Right lobe of liver (tissue), 4 donors: ENCODE results near the gene TCN1.

Source experiments
- CTCF ChIP-seq, 4 donors: fragments of 200-600 bp in 3 of 4; fragments of 450-650 bp in 1 of 4; IDR thresholded peaks; one replicate each; pipeline versions ENCODE4 v1.5.1 to v1.8.0; 2016 to 2022; ENCODE audit warnings: antibody characterized with exemption in 4 of 4, mild to moderate bottlenecking in 2 of 4
- POLR2A ChIP-seq: fragments of 450-650 bp; IDR thresholded peaks from one replicate; pipeline ENCODE4 v1.6.1; 2017; ENCODE audit warnings: antibody characterized with exemption, mild to moderate bottlenecking
- donor health status: DM: no; HTN: no; CAD: no.
- donor health status: DM: no; HTN: no; CAD: no.
- donor health status: DM: no; HTN: yes; CAD: no.

GRCh38 chr11:59847626-59848025, 18.7 kb downstream of the TCN1 start:
- TF ChIP-seq POLR2A (no peak), CTCF (IDR thresholded peaks at IDR 0.05) (no peak)
